ENCODE data around the gene RNF166. TPM values are rescaled to one million over a fixed set of nuclear protein-coding genes. Genes with fewer than 3 reads are reported as not detected.

RNF166 gene
- total and polyA plus RNA-seq, 2 donors (not counting 1 experiment from before 2014, with no cell fraction given), result 6.6 to 9.7 TPM

GRCh38 chr16:88706965-88707826, 988 bp upstream of the RNF166 start:
- peaks cover 40% of the 10 kb centered on the region for H3K79me2 ChIP-seq (ENCODE audit: control insufficient read depth, insufficient read depth, low read length)
- no peak overlapping the region for H2AFZ ChIP-seq (ENCODE audit: low read length)
- H3K4me3 ChIP-seq (replicated peaks in 1 of 4; ENCODE audit: control extremely low read depth in 1 of 4, insufficient read depth in 1 of 4, low read depth in 3 of 4, low read length in 4 of 4), result peak overlapping the region; percentile 79 to 90 (median 85)
- no peak for TF ChIP-seq CTCF (conservative IDR thresholded peaks at IDR 0.05 in 1 of 2, IDR thresholded peaks at IDR 0.05 in 1 of 2; ENCODE audit: low read depth in 1 of 2, low read length in 2 of 2)
- no peak for TF ChIP-seq EZH2 (IDR thresholded peaks at IDR 0.05; ENCODE audit: low read length, missing control alignments)
- H3K9ac ChIP-seq (ENCODE audit: insufficient read depth, low read length), result peak overlapping the region; percentile 85
- H3K4me2 ChIP-seq (ENCODE audit: extremely low read depth, insufficient read depth, low read length), result peak overlapping the region; percentile 82
- H3K4me1 ChIP-seq (ENCODE audit: control insufficient read depth, extremely low read depth, insufficient read depth, low read length), result peaks cover 2% of the 10 kb centered on the region
- H3K36me3 ChIP-seq (ENCODE audit: control insufficient read depth, insufficient read depth, low read length), result peaks cover 7% of the 10 kb centered on the region
- DNase-seq (ENCODE audit: low read depth in 2 of 2), result no peak
- no peaks in the 10 kb centered on the region for H3K9me3 ChIP-seq (ENCODE audit: control insufficient read depth, insufficient read depth, low read depth, low read length)
- no peaks in the 10 kb centered on the region for H3K27me3 ChIP-seq (ENCODE audit: control insufficient read depth, insufficient read depth, low read length)
- no peaks in the 10 kb centered on the region for H4K20me1 ChIP-seq (ENCODE audit: control insufficient read depth, extremely low read depth, insufficient read depth, low read length)
- peak overlapping the region; percentile 67 for H3K27ac ChIP-seq (ENCODE audit: insufficient read depth, low read length)

GRCh38 chr16:88705801-88706228, 393 bp downstream of the RNF166 start:
- H3K79me2 ChIP-seq (ENCODE audit: control insufficient read depth, insufficient read depth, low read length), result peaks cover 43% of the 10 kb centered on the region
- H3K4me3 ChIP-seq (replicated peaks in 1 of 4; ENCODE audit: control extremely low read depth in 1 of 4, insufficient read depth in 1 of 4, low read depth in 3 of 4, low read length in 4 of 4), result peak overlapping the region; percentile 61 to 91 (median 87)
- no peak for TF ChIP-seq CTCF (conservative IDR thresholded peaks at IDR 0.05 in 1 of 2, IDR thresholded peaks at IDR 0.05 in 1 of 2; ENCODE audit: low read depth in 1 of 2, low read length in 2 of 2)
- peak overlapping the region; percentile 95 for H3K4me2 ChIP-seq (ENCODE audit: extremely low read depth, insufficient read depth, low read length)
- peaks cover 5% of the 10 kb centered on the region for H3K36me3 ChIP-seq (ENCODE audit: control insufficient read depth, insufficient read depth, low read length)
- no peaks in the 10 kb centered on the region for H3K27me3 ChIP-seq (ENCODE audit: control insufficient read depth, insufficient read depth, low read length)
- H2AFZ ChIP-seq (ENCODE audit: low read length), result no peak overlapping the region
- peak overlapping the region; percentile 85 for H3K9ac ChIP-seq (ENCODE audit: insufficient read depth, low read length)
- H3K27ac ChIP-seq (ENCODE audit: insufficient read depth, low read length), result peak overlapping the region; percentile 52
- H4K20me1 ChIP-seq (ENCODE audit: control insufficient read depth, extremely low read depth, insufficient read depth, low read length), result no peaks in the 10 kb centered on the region
- no peaks in the 10 kb centered on the region for H3K9me3 ChIP-seq (ENCODE audit: control insufficient read depth, insufficient read depth, low read depth, low read length)
- DNase-seq (ENCODE audit: low read depth in 2 of 2), result no peak
- H3K4me1 ChIP-seq (ENCODE audit: control insufficient read depth, extremely low read depth, insufficient read depth, low read length), result peaks cover 10% of the 10 kb centered on the region

- Histone ChIP-seq H3K79me2 (ENCODE audit: control insufficient read depth, insufficient read depth, low read length) (peaks cover 40% of the 10 kb centered on the region), H3K27me3 (ENCODE audit: control insufficient read depth, insufficient read depth, low read length) (no peaks in the 10 kb centered on the region), H3K36me3 (ENCODE audit: control insufficient read depth, insufficient read depth, low read length) (peaks cover 5% of the 10 kb centered on the region), H4K20me1 (ENCODE audit: control insufficient read depth, extremely low read depth, insufficient read depth, low read length) (no peaks in the 10 kb centered on the region), H3K27ac (ENCODE audit: insufficient read depth, low read length) (peak overlapping the region; percentile 52), H3K9ac (ENCODE audit: insufficient read depth, low read length) (peak overlapping the region; percentile 13), H3K4me2 (ENCODE audit: extremely low read depth, insufficient read depth, low read length) (peak overlapping the region; percentile 95), H3K4me1 (ENCODE audit: control insufficient read depth, extremely low read depth, insufficient read depth, low read length) (peaks cover 14% of the 10 kb centered on the region), H3K4me3 (replicated peaks in 1 of 4; ENCODE audit: control extremely low read depth in 1 of 4, insufficient read depth in 1 of 4, low read depth in 3 of 4, low read length in 4 of 4) (peak overlapping the region; percentile 61 to 91 (median 87)), H2AFZ (ENCODE audit: low read length) (no peak overlapping the region), H3K9me3 (ENCODE audit: control insufficient read depth, insufficient read depth, low read depth, low read length) (no peaks in the 10 kb centered on the region)
- DNase-seq (ENCODE audit: low read depth in 2 of 2), result peak in 1 of 2 donors; percentile 49
- TF ChIP-seq CTCF (conservative IDR thresholded peaks at IDR 0.05 in 1 of 2, IDR thresholded peaks at IDR 0.05 in 1 of 2; ENCODE audit: low read depth in 1 of 2, low read length in 2 of 2) (no peak), EZH2 (IDR thresholded peaks at IDR 0.05; ENCODE audit: low read length, missing control alignments) (no peak)
Observed at GRCh38 chr16:88705076-88705684, 1.0 kb downstream of the RNF166 start.
